GM12878 (cell line): ENCODE data around the gene FSTL1. TPM values are rescaled to one million over a fixed set of nuclear protein-coding genes. Genes with fewer than 3 reads are reported as not detected.

ENCODE experiments used
- CBX3 ChIP-seq: fragments of 200-600 bp; sonication (generic); IDR thresholded peaks from 2 replicates; pipeline ENCODE4 v1.6.1; 2016; ENCODE audit warnings: low read depth, borderline replicate concordance
- CREB1 ChIP-seq: IDR thresholded peaks from 2 replicates; pipeline ENCODE4 v1.6.1; 2012; ENCODE audit warnings: low read depth, mild to moderate bottlenecking, inconsistent platforms
- DPF2 ChIP-seq: fragments of 450-650 bp; IDR thresholded peaks from 2 replicates; pipeline ENCODE4 v1.6.1; 2017; ENCODE audit warnings: mild to moderate bottlenecking
- FOXM1 ChIP-seq: IDR thresholded peaks from 2 replicates; pipeline ENCODE4 v1.6.1; 2012; ENCODE audit warnings: low read depth, mild to moderate bottlenecking, inconsistent platforms, low read length, moderate library complexity
- HDAC2 ChIP-seq: fragments of 200-600 bp; sonication (generic); IDR thresholded peaks from 2 replicates; pipeline ENCODE4 v1.6.1; 2017
- NBN ChIP-seq: fragments of 450-650 bp; IDR thresholded peaks from 2 replicates; pipeline ENCODE4 v1.6.1; 2016
- NFXL1 ChIP-seq: fragments of 450-650 bp; IDR thresholded peaks from 2 replicates; pipeline ENCODE4 v1.6.1; 2017; ENCODE audit warnings: antibody characterized with exemption, mild to moderate bottlenecking, borderline replicate concordance
- POU2F2 ChIP-seq: IDR thresholded peaks from 3 replicates; pipeline ENCODE4 v1.6.1; 2011; ENCODE audit warnings: low read depth, mild to moderate bottlenecking, low read length, borderline replicate concordance
- SP1 ChIP-seq: IDR thresholded peaks from one replicate; pipeline ENCODE4 v1.6.1; 2011; ENCODE audit warnings: low read depth, low read length
- SRF ChIP-seq, 2 experiments: IDR thresholded peaks; 2 replicates each; pipeline ENCODE4 v1.6.1; 2011; ENCODE audit warnings: low read depth in 2 of 2, low read length in 2 of 2, mild to moderate bottlenecking in 1 of 2, moderate library complexity in 1 of 2
- TAF1 ChIP-seq: IDR thresholded peaks from 2 replicates; pipeline ENCODE4 v1.6.1; 2011; ENCODE audit warnings: mild to moderate bottlenecking, low read depth, low read length, borderline replicate concordance
- TBL1XR1 ChIP-seq: IDR thresholded peaks from 2 replicates; pipeline ENCODE4 v1.6.1; 2012; ENCODE audit warnings: low read depth, low read length, improper control_type of control experiment
- polyA plus RNA-seq, 11 experiments: library from polyadenylated mRNA; depleted of rRNA in 4 of 11; unstranded in 6 of 11; stranded (reverse) in 5 of 11; fragments of >200 nt; fragmentation: Nextera tagmentation in 4 of 11; fragmentation: Illumina TruSeq in 1 of 11; extraction: Ambion mirVana in 4 of 11; extraction: Trizol in 1 of 11; gene quantifications; 1 replicate in 1 of 11; 2 replicates in 10 of 11; pipeline versions ENCODE4 v1.2.1 to v1.2.3, GENCODE V29; 2011 to 2016; ENCODE audit warnings: inconsistent platforms in 2 of 11, missing spikeins in 2 of 11, low read depth in 1 of 11
- total RNA-seq, 4 experiments: library from RNA; depleted of rRNA in 3 of 4; stranded (reverse); fragments of >200 nt in 3 of 4; fragmentation: Illumina TruSeq in 1 of 4; extraction: Trizol in 1 of 4; gene quantifications; 2 replicates each; pipeline versions ENCODE4 v1.2.1 to v1.2.3, GENCODE V29; 2013 to 2021
- TF ChIP-seq, protein P1 (sequence below): IDR thresholded peaks from 2 replicates; pipeline ENCODE4 v1.6.1; 2012; ENCODE audit warnings: low read depth, low read length, improper control_type of control experiment

The FSTL1 gene
- total and polyA plus RNA-seq, 10 of the 15 experiments (the other 5 are each of a cell fraction or from before 2014, with no cell fraction given): 0.06 to 1.7 (median 0.32) TPM; not detected in 4

DNA sequence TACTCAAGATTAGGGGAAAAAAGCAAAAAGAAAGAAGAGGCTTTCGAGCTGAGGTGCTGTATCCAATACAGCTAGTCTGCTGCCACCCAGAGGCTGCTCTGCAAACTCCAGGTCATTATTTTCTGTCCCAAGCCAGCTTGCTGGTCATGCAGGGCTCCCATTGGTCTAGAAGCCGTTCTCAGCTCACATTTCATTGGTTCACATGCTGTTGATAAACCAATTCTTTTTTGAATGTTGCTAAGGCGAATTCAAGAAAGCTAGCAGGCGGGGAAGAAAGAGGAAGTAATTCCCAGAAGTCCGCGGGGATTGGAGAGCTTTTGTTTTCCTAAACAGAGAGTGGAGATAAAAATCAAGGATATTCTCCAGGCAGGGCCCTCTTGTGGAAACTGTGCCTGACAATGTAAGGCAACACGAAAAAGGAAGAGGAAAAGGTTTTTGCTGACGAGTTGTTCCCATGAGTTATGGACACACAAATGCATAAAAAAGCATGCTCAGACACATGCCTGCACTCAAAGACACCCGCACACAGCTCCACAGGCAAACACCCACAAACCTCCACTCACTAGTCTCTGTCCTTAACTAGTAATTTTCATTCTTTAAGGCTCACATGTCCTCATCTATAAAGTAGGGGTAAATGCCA, 33.4 kb downstream of the FSTL1 start (continued):
- peak; percentile 37 for TF ChIP-seq SP1
- no peak for TF ChIP-seq SRF (IDR thresholded peaks at IDR 0.05; ENCODE audit: low read depth in 2 of 2, low read length in 2 of 2)
- TF ChIP-seq TAF1: no peak
- no peak for TF ChIP-seq DPF2
- TF ChIP-seq NBN: no peak
- TF ChIP-seq TBL1XR1: no peak
- TF ChIP-seq FOXM1: peak; percentile 59; the same call in 1 of the 2 replicates
- TF ChIP-seq CBX3: no peak
- peak; percentile 70 for TF ChIP-seq CREB1
- TF ChIP-seq, protein P1, sequence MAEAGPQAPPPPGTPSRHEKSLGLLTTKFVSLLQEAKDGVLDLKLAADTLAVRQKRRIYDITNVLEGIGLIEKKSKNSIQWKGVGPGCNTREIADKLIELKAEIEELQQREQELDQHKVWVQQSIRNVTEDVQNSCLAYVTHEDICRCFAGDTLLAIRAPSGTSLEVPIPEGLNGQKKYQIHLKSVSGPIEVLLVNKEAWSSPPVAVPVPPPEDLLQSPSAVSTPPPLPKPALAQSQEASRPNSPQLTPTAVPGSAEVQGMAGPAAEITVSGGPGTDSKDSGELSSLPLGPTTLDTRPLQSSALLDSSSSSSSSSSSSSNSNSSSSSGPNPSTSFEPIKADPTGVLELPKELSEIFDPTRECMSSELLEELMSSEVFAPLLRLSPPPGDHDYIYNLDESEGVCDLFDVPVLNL: peak; percentile 59; the same call in 1 of the 2 replicates
- TF ChIP-seq POU2F2: no peak
- TF ChIP-seq NFXL1: no peak
- TF ChIP-seq HDAC2: no peak
